ENCODE data around the gene TACC2.

DNA sequence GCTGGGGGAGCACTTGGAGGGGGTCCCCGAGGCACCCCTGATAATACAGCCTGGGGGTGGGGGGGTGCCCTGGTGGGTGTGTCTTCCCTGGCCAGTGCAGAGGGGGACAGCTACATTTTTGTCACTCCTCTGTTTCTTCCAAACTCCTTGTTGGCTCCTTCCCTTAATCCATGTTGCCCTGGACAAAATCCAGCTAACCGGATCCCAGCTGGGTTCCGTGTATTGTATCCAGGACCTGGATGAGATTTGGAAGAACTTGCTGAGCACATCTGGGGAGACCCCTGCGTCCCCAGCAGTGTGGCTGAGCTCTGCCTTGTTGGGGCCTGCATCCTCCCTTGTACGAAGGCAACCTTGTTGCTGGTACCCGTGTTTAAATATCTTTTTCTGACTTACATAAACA, 195.3 kb downstream of the TACC2 start:
- TF ChIP-seq, protein P1, sequence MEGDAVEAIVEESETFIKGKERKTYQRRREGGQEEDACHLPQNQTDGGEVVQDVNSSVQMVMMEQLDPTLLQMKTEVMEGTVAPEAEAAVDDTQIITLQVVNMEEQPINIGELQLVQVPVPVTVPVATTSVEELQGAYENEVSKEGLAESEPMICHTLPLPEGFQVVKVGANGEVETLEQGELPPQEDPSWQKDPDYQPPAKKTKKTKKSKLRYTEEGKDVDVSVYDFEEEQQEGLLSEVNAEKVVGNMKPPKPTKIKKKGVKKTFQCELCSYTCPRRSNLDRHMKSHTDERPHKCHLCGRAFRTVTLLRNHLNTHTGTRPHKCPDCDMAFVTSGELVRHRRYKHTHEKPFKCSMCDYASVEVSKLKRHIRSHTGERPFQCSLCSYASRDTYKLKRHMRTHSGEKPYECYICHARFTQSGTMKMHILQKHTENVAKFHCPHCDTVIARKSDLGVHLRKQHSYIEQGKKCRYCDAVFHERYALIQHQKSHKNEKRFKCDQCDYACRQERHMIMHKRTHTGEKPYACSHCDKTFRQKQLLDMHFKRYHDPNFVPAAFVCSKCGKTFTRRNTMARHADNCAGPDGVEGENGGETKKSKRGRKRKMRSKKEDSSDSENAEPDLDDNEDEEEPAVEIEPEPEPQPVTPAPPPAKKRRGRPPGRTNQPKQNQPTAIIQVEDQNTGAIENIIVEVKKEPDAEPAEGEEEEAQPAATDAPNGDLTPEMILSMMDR (IDR thresholded peaks at IDR 0.05): no peak
- TF ChIP-seq POLR2A (IDR thresholded peaks at IDR 0.05): no peak

Data from gastroesophageal sphincter (tissue), 3 donors.